HG03025 (cell line): ENCODE results near the gene SGO1.
"Not testable (repeated sequence)": the region's sequence is repeated elsewhere in the genome, so short reads cannot be mapped to it uniquely, and the experiment has no call there.

Source experiments
- ATAC-seq: cut with Tn5 transposase; IDR thresholded peaks from one replicate; pipeline ENCODE4 v1.9.1; 2021; ENCODE audit warnings: mild to moderate bottlenecking, moderate library complexity; ENCODE audit not compliant: unreplicated experiment, low FRiP score

SGO1 gene

DNA sequence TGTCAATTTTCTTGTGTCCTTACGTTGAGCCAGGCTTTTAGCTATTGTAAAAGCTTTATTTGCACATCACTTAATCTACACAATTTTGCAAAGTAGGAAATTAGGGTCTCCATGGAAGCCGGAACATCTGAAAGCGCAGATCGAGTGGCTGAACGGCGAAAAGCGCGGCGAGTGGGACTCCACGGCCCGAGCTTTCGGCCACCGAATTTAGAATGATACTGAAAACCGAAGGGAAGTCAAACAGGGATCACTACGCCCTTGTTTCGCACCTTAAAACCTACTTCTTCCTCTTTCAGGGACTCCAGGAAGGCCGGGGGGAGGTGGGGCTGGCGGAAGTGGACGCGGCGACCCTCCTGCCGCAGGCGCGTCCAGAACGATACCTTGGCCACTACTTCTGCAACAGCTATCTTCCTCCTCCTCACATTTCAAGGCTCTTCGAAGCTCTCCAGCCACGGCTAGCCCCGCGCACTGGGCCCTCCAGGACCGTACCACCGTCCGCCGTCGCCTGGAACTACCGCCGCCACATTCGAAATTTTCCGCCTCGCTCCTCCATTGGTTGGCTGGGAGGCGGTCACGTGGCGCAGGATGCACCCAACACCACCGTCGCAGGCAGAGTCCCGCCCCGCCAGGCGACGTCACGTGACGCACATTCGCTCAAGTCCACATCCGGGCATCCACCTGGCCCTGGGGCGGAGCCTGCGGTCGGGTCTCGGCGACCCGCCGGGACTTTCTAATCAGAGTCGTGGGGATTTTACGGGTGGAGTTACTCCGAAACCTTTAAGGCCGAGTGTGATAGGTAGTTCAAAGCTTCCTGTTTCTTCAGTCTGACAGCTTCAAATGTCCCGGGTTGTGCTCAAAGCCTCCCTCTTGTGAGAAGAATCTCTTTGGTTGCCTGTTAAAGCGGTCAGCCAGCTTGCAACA is at the start of gene SGO1:
TSS of gene SGO1 (minus strand) at position 528 of the 921 bp plus-strand sequence. CDS start 2,179 bp downstream, outside the sequence.
- peak; percentile 95 for ATAC-seq

DNA sequence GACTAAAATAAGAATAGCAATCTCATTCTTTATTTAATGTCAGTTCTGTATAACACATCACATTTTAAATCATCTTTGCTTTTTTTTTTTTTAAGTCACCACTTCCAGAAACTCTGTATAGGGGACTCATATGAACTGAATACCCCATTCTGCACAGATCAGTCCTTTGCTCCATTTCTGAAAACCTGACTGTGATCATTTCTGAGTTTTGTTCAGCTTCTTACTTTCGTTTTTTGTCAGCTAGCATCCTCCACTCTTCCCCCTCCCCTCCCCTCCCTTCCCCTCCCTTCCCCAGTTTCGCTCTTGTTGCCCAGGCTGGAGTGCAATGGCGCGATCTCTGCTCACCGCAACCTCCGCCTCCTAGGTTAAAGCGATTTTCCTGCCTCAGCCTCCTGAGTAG is 49.8 kb upstream of the SGO1 start:
- ATAC-seq, result no peak

DNA sequence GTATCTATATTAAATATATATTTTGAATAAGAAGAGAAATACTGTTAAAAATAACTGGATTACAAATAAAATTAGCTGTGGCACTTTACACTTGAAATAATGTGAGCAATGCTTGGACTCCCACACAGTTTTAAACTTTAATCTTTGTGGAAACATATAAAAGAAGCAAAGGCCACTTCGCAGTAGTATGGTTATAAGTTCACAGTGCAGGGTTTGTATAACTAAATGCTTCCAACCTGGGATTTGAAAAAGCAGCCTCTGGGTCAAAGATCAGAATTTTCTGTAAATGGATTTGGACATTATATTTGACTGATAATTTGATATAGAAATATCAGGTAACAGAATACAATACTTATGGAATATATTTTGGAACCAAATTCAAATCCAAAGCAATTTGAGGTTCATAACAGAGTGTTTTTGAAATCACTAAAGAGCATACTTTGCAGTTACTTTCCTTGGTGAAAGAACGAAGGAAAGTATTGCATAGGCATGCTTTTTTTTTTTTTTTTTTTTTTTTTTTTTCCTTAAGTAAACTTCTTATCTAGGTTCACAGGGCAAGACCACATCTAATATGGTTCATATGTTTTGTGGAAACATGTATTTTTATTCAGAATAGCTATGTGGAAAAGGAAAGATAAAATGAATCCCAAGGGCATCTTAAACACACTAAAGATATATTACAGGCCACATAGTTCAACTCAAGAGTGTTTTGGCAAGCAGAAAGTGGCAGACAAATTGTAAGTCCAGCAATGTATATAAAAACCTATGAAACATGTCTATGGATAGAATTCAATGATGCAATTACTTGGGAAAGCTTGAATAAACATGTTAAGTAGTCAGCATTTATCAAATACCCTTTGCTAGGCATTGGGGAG is 47.1 kb upstream of the SGO1 start:
- no peak for ATAC-seq

DNA sequence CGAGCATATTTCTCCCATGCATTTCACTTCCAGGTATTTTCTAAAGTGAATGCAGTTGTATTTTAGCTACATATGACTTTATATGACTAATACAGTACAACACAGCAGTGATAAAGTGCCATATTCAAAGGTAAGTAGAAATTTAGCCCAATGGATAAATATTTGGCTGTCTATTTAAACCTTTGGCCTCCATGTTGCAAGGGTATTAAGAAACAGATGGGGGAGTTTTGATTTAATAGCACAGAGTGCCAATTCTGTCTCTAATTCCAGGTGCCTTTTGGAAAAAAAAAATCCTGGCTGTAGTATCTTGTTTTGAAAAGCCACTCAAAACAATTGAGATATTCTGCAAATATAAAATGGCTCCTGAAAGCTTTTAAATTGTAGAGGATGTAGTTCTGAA is 44.9 kb upstream of the SGO1 start:
- ATAC-seq, result no peak

DNA sequence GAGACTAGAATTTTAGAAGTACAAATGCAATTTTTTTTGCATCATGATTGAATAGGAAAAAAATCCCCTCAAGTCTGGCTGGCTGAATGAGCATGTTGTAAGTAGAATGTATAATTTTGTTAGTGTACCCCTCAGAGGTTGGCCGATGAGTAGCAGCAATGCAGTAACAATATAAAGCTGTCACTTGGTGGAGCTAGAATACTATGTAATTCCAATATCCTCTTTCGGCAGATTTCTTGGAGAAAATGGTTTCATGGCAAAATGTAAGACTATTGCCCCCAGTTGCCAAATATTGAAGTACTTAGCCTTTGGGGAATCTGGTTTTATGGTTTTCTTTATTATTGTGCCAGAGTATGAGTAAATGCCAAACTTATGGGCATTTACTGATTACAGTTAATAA is 39.8 kb upstream of the SGO1 start:
- ATAC-seq, result no peak

DNA sequence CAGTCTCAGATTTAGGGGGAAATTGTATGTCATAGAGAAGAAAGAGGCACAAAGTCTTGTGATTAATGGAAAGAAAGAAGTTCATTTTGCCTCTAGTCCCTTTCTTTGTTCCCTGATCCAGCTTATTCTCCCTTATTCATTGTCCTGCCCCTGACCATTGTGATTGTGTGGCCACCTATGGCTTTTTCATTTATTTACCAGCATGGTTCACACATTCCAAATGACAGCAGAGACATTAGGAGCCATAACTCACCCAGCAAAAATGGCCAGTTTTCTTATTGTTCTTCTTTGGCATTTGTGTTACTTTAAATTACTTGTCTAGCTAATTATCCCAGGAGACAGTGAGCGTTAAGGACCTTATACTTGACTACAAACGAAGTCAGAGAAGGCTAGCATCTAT is 36.3 kb upstream of the SGO1 start:
- no peak for ATAC-seq

DNA sequence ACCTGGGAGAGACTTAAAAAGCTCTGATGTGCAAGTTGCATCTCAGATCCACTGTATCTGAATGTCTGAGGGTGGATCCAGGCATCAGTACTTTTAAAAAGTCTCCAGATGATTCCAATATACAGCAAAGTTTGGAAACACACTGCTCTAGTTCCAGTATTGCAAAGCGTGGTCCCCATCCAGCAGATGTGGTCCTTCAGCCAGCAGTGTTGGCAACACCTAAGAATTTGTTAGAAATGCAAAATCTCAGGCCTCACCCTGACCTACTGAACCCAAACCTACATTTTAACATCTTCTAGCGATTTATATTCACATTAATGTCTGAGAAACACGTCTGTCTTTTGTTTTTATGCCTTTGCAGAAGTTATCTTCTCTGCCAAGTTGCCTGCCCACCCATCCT is 32.2 kb upstream of the SGO1 start:
- ATAC-seq, result no peak

DNA sequence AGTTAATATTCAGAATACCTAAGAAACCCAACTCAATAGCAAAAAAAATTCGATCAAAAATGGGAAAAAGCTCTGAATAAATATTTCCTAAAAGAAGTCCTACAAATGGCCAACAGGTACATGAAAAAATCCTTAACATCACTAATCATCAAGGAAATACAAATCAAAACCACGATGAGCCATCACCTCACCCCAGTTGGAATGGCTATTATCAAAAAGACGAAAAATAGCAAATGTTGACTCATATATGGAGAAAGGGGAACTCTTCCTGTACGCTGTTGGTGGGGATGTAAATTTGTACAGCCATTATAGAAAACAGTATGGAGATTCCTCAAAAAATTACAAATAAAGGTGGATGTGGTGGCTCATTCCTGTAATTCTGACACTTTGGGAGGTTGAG is 29.6 kb upstream of the SGO1 start:
- no peak for ATAC-seq

DNA sequence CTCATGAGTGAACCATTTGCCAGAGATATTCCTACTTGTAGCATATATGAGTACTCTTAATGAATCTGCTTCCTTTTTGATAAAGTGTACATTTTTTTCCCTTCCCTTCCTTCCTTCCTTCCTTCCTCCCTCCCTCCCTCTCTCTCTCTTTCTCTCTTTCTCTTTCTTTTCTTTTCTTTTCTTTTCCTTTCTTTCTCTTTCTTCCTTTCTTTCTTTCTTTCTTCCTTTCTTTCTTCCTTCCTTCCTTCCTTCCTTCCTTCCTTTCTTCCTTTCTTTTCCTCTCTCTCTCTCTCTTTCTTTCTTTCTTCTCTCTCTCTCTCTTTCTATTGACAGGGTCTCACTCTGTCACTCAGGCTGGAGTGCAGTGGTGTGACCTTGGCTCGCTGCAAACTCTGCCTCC is 27.5 kb upstream of the SGO1 start:
- not testable (repeated sequence) for ATAC-seq

DNA sequence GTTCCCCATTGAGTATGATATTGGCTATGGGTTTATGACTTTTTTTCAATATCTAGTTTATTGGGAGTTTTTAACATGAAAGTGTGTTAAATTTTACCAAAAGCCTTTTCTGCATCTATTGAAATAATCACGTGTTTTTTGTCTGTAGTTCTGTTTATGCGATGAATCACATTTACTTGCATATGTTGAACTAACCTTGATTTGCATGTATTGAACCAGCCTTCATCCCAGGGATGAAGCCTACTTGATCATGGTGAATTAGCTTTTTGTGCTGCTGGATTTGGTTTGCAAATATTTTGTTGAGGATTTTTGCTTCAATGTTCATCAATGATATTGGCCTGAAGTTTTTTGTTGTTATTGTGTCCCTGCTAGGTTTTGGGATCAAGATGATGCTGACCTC is 21.9 kb upstream of the SGO1 start:
- ATAC-seq, result not testable (repeated sequence)

DNA sequence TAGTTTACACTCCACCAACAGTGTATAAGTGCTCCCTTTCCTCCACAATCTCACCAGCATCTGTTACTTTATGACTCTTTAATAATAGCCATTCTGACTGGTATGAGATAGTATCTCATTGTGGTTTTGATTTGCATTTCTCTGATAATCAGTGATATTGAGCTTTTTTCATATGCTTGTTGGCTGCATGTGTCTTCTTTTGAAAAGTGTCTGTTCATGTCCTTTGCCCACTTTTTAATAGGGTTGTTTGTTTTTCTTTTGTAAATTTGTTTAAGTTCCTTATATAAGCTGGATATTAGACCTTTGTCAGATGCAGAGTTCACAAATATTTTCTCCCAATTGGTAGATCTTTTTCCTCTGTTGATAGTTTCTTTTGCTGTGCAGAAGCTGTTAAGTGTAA is 19.9 kb upstream of the SGO1 start:
- not testable (repeated sequence) for ATAC-seq

DNA sequence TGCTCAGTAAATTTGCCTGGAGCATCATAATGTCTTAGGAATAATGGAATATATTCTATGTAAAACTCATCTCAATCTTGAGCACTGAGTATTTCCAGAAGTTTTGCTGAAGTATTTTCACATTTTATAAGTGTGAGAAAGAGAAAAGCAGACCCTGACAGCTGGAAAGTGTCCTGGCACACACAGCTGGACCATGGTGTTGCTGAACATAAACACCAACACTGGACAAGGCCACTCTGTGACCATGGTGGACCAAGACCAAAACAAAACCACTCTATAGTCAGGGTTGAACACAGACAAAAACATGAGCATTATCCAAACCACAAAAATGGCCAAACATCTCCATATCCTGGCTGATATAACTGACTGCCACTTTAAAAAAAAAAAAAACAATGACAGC is 15.1 kb upstream of the SGO1 start:
- no peak for ATAC-seq

DNA sequence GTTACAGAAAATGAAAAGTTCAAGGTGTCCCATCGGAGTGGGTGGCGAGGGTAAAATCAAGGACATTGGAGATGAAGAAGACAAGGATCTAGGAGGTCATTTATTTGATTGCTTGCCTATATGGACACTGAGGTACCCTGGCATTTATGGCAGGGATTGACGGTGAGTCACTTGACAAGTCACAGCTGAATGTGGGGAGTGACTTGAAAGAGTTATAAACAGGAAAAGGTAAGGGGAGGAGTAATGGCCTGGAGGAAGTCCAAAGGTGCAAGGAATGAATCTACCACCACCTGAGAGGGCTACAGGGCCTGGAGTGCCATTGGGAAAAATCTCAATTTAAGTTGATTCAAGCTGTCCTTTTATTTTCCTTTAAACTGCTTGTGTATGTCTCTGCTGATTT is 11.8 kb upstream of the SGO1 start:
- ATAC-seq, result no peak

DNA sequence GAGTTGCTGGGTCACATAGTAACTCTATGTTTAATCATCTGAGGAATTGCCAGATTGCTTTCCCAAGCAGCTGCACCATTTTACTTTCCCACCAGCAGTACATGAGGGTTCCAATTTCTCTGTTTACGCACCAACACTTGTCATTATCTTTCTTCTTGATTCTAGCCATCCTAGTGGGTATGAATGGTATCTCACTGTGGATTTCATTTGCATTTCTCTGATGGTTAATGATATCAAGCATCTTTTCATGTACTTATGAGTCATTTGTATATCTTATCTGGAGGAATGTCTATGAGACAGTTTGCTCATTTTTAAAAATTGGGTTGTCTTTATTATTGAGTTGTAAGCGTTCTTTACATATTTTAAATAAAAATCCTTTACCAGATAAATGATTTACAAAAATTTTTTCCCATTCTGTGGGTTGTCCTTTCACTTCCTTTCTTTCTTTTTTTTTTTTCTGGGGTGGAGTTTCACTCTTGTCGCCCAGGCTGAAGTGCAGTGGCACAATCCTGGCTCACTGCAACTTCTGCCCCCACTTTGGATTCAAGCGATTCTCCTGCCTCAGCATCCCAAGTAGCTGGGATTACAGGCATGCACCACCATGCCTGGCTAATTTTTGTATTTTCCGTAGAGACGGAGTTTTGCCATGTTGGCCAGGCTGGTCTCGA is 8.9 kb upstream of the SGO1 start:
- ATAC-seq, result no peak

DNA sequence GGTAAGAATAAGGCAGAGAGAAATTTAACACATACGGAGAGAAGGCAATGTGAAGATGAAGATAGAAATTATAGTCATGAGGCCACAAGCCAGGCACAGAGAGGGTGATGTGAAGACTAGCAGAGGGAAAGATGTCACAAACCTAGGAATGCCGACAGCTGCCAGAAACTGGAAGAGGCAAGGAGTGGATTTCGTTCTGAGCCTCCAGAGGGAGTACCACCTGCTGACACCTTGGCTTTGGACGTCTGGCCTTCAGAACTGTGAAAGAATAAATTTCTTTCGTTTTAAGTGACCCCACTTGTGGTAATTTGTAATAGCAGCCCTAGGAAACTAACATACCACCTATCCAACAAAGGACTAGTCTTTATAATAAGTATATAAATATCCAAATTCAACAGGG is 5.0 kb upstream of the SGO1 start:
- no peak for ATAC-seq

DNA sequence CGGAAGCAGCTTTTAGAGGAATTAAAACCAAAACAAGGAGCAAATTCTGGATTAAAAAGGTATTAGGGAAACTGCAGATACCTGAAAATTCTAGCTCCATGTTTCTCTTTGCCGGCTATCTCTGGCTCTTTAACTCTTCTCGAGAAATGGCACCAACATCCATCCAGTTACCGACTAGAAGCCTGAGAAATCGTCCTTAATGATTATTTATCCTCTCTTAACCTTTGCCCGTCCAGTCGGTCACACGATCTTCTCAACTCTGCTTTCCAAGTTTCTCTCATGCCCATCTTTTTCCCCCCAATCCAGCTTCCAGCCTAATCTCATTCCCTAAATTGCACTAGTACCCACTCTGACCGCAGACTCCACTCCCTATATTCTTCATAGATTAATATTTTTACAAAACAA is 596 bp upstream of the SGO1 start:
- ATAC-seq, result peak; percentile 4

DNA sequence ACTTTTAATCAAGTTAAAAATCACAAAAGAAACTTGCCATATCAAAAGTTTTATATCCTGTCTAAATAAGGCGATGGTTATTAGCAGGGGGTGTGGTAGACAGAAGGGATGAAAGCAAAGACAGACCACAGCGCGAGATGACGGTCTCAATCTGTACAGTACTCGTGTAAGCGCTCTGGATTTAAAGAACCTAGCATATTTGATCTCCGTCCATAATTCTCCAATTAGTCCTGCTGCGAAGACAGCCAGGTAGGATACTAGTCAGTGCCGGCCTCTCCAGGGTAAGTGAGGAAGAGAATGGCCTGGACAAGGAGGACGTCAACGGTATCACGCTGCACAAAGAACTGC is 701 bp downstream of the SGO1 start:
- peak; percentile 8 for ATAC-seq

DNA sequence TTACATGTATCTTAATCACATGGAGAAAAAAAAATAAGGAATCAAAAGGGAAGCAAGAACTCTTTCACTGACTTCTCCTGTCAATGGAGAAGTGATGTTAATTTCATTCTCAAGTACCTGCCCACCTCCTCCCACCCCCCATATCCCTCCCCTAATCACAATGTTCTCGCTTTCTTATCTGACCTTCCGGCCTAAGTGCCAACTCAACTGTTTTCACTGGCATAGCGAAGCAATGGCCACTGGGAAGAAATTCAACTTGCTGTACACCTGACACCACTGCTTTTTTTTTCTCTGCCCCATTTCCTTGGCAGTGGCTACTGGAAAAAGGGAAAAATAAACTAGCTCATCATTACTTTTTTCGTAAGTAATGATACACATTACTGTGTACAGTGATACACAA is 3.8 kb downstream of the SGO1 start:
- no peak for ATAC-seq

DNA sequence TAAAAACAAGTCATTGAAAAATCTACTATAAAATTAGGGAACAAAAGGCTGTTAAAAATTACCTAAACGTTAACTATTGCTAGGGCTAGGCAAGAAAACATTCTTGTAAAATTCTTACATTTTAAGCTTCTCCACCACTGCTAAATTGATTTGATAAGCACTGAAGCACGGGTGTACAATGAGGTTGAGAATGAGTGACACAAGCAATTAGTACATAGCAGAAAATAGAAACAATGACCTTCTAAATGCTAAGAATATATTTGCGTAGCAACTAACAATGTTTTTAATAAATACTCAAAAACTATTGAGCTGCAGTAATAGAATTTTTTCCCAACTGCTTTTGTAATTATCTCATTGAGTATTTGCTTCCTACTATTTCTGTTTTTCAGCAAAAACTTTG is 4.7 kb downstream of the SGO1 start:
- no peak for ATAC-seq

DNA sequence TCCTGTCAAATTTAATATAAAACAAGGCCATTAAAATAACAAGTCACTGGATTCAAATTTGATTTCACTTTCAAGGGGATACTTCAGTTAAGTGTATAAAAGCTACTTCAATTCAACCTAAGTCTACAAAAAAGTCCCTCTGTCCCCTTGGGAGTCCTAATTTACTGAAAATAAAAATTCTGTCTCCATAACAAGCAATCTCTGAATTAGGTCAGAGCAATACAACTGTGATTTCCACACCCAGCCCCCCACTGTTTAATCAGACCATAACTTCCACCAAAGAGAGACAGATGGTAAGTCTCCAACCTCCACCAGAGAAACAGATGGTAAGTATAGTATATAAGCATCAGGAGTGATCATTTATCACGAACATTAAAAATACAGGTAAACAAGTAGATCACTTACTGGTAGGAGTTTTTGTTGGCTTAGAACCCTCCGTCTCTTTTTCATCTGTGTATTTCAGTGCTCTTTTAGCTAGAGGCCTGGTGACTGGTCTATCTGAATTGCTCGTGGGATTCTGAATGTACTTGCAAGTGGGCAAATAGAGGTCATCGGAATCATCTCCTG is 12.1 kb downstream of the SGO1 start:
- ATAC-seq, result no peak

DNA sequence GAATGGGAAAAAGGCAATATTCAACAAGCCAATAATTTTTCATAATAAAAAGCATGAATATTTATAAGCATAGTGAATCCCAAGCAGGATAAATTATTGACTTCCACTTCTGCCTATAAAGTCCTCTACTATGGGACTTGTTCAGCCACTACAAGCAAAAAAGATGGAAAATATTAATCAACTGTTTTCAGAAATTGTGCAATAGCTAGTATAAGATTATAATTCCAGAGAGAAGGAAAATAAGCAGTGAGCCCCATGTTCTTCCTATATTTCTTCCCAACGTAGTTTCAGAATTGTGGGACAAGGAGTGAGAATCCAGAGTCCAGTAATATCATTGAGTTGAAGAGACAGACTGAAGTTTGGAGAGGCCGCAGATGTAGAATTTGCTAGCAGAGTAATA is 24.3 kb downstream of the SGO1 start:
- ATAC-seq, result no peak
